Activated CD4-positive, alpha-beta T cell treated with anti-CD3 and anti-CD28 coated beads, Interleukin-2, amount 50 U/mL, for 4 hours (primary cell): ENCODE data around the gene C9.
"Not testable (repeated sequence)": the region's sequence is repeated elsewhere in the genome, so short reads cannot be mapped to it uniquely, and the experiment has no call there.

Source experiments
- DNase-seq, 2 experiments: peaks; one replicate each; pipeline ENCODE4 v3.0.0-alpha.2; 2020

The C9 gene

DNA sequence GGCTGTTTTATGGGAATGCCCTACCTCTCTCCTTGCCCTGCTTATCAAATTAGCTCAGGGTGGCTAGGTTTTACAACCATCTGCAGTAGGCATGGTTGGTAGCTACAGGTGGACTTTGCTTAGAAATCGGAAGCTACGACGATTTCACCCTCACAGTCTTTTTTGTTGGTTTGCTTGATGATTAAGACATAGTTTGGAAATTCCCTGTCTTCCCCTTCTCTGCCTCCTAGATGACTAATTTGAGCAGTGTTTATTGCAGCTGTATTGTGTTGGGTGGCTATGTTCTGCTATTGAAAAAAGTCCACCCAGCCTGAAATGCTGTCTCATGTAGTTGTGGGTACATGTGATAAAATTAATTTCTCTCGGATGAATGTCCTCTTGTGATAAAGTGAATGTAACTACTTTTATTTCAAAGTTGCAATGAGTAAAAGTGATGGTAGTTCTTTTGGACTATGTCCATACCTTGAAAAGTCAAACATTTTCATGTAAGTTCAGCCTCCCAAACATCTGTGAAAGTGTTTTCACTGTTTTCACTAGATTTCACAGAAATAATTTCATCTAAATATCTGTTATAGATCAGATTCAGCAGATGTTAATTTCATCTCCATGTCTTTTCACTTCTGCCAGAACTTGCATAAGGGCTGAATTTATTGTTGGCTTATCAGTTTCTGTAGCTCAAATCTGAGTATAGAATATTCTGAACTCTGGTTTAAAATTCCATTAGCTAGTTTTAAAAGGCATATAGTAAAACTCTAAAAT lies 107.6 kb downstream of the C9 start:
- DNase-seq, result no peak

GRCh38 chr5:39255406-39255805 lies 108.9 kb downstream of the C9 start:
- no peak for DNase-seq

DNA sequence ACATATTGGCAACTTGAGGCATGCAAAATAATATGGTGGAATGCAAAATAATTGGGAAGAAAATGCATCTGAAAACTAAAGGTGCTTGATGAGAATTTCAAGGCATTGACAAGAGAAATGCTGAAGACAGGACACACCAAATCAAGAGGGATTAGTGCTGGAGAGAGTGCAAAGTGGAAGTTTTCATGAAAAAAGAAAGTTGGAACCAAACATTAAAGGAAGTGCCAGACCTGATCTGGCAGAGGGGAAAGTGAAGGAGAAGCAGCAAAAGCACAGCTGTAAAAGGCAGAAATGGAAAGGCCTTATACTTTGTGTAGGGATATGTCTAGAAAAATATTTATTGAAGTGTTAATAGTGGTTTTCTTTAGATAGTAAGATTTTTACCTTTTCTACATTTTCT lies 109.6 kb downstream of the C9 start:
- no peak for DNase-seq

DNA sequence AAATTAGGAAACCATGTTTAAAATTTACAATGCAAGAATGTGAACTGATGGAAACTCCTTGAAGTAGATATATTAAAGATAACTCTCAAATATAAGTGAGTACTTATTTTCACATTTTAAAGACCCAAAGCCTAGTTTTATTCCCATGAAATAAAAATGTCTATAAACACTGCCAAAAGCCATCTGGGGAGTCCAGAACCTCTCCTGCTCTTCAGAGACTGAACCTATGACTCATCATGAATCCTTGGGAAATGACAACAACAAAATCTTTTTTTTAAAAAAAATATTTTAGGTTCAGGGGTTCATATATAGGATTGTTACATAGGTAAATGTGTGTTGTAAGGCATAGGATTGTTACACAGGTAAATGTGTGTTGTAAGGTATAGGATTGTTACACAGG lies 111.1 kb downstream of the C9 start:
- DNase-seq, result no peak

DNA sequence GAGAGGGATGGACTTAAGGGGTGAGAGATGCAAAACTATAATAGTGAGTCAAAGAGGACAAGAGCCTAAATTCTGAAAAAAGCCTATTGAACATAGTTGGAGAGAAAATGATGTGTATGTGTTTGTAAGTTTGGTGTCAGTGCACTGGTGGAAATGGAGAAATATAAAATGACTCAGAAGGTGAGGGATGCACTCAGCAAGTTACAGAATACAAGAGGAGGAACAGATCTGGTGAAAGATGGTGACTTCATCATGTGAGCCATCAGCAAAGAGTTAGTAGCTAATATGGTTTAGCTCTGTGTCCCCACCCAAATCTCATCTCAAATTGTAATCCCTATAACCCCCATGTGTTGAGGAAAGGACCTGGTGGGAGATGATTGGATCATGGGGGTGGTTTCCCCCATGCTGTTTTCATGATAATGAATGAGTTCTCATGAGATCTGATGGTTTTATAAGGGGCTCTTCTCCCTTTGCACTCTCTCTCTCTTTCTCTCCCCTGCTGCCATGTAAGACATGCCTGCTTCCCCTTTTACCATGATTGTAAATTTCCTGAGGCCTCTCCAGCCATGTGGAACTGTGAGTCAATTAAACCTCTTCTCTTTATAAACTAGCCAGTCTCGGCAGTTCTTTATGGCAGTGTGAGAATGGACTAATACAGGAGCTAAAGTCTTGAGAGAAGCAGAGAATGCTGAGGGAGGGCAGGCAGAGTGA lies 114.6 kb downstream of the C9 start:
- no peak for DNase-seq

- DNase-seq, result no peak
Observed at GRCh38 chr5:39249069-39249468, 115.2 kb downstream of the C9 start.

DNA sequence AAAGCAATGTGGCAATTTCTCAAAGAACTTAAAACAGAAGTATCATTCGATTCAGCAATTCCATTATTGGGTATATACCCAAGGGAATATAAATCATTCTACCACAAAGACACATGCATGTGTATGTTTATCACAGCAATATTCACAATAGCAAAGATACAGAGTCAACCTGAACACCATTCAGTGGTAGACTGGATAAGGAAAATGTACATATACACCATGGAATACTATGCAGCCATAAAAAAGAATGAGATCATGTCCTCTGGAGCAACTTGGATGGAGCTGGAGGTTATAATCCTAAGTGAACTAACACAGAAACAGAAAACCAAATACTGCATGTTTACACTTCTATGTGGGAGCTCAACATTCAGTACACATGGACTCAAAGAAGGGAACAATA lies 123.5 kb downstream of the C9 start:
- DNase-seq, result no peak

DNA sequence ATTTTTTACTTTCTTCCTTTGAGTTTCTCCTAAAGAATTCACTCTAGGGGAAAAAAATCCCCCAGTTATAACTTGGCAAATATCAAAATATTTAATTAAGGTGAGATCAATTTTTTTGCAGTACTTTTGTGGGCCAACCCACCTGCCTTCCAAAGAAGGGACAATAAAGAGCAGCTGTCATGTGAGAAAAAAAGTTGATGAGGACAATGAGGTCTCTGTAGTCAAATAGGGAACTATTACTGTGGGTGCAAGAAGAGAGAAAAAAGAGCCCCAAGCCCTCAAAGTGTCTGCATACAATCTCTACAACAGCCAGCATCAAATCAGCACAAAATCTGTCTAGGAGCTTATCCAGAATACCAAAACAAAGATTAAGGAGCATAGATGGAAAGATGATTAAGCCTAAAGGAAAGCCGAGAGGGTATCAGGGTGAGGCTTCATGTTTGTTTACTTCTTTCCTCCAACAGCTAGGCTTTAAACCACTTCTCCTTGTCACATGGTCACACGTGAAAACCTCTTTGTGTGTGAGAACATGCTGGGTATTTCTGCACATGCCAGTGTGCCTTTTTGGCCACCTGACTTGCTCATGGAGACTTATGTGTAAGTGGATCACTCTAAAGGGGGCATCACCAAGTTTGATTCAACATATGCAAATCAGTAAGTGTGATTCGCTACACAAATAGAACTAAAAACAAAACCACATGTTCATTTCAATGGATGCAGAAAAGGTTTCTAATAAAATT lies 125.8 kb downstream of the C9 start:
- no peak for DNase-seq

- no peak for DNase-seq
Observed at GRCh38 chr5:39236718-39237117, 127.6 kb downstream of the C9 start.

- no peak for DNase-seq
Observed at GRCh38 chr5:39235648-39236047, 128.6 kb downstream of the C9 start.

GRCh38 chr5:39234494-39234893 lies 129.8 kb downstream of the C9 start:
- DNase-seq, result not testable (repeated sequence)
